ENCODE measurements around the gene TRIM62. TPM values are rescaled to one million over a fixed set of nuclear protein-coding genes. Genes with fewer than 3 reads are reported as not detected.

TRIM62 gene
- total and polyA plus RNA-seq, 2 experiments from 2014 or later = 2.9 to 18.9 TPM

DNA sequence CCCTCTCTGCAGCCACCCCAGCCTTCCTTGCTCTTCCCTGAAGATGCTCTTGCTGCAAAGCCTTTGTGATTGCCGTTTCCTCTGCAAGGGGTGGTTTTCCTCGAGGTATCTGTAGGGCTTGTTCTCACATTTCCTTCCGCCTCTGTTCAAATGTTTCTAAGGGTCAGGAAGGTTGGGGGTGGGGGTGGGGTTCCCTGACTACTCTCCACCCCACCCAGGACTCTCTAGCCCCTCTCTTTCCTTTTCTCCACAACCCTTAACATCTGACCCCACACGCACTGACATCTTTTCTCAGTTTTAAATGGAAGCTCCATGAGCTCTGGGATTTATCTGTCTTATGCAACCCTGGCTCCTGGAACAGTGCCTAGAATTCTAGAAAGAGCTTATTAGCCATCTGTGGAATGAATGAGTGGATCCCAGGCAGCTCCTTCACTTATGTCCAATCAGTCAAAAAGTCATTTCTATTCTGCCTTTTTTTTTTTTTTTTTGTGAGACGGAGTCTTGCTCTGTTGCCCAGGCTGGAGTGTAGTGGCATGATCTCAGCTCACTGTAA, 47.2 kb upstream of the TRIM62 start:
- Mint-ChIP-seq H3K27ac (no peak overlapping the region), H3K27me3 (ENCODE audit: insufficient read depth, low read depth, poor library complexity) (peaks cover 3% of the 10 kb centered on the region), H3K4me3 (no peak overlapping the region), H3K9me3 (peaks cover 9% of the 10 kb centered on the region), H3K36me3 (ENCODE audit: low read depth) (0 out of 3 replicates have a peak, but pooled peaks cover under 1% of the 10 kb centered on the region), H3K4me1 (peaks cover 6% of the 10 kb centered on the region)
- Histone ChIP-seq H4K20me1 (replicated peaks; ENCODE audit: insufficient read depth) (no peaks in the 10 kb centered on the region), H3K4me1 (ENCODE audit: insufficient read depth) (no peaks in the 10 kb centered on the region), H3F3A (replicated peaks; ENCODE audit: low read depth) (no peaks in the 10 kb centered on the region), H3K36me3 (ENCODE audit: insufficient read depth) (no peaks in the 10 kb centered on the region; the same call in 1 of the 2 replicates), H3K27ac (ENCODE audit: low read depth) (no peak overlapping the region), H3K27me3 (ENCODE audit: insufficient read depth) (no peaks in the 10 kb centered on the region), H3K79me2 (replicated peaks; ENCODE audit: insufficient read depth) (no peaks in the 10 kb centered on the region), H2AFZ (no peak overlapping the region), H3K4me3 (no peak overlapping the region), H3K4me2 (no peak overlapping the region), H3K9me2 (ENCODE audit: insufficient read depth) (no peaks in the 10 kb centered on the region)
- TF ChIP-seq CREB1 (CRISPR knock-in tag; IDR thresholded peaks at IDR 0.05; ENCODE audit: low read depth) (no peak), ZNF114 (CRISPR knock-in tag; IDR thresholded peaks at IDR 0.05) (no peak), ZNF331 (CRISPR knock-in tag; IDR thresholded peaks at IDR 0.05; ENCODE audit: low read depth) (no peak), NANOG (IDR thresholded peaks at IDR 0.05; ENCODE audit: borderline replicate concordance) (no peak), EZH2phosphoT487 (IDR thresholded peaks at IDR 0.05; ENCODE audit: unreplicated experiment) (no peak), EZH2 (IDR thresholded peaks at IDR 0.05; ENCODE audit: low read depth, unreplicated experiment) (no peak), STAT1 (IDR thresholded peaks at IDR 0.05; ENCODE audit: unreplicated experiment) (no peak), POLR2AphosphoS5 (IDR thresholded peaks at IDR 0.05; ENCODE audit: low read depth) (no peak), JUNB (IDR thresholded peaks at IDR 0.05; ENCODE audit: unreplicated experiment) (no peak)
- TF ChIP-seq, protein P1, sequence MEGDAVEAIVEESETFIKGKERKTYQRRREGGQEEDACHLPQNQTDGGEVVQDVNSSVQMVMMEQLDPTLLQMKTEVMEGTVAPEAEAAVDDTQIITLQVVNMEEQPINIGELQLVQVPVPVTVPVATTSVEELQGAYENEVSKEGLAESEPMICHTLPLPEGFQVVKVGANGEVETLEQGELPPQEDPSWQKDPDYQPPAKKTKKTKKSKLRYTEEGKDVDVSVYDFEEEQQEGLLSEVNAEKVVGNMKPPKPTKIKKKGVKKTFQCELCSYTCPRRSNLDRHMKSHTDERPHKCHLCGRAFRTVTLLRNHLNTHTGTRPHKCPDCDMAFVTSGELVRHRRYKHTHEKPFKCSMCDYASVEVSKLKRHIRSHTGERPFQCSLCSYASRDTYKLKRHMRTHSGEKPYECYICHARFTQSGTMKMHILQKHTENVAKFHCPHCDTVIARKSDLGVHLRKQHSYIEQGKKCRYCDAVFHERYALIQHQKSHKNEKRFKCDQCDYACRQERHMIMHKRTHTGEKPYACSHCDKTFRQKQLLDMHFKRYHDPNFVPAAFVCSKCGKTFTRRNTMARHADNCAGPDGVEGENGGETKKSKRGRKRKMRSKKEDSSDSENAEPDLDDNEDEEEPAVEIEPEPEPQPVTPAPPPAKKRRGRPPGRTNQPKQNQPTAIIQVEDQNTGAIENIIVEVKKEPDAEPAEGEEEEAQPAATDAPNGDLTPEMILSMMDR (conservative IDR thresholded peaks at IDR 0.05; ENCODE audit: low read depth in 2 of 2) = no peak
- TF ChIP-seq, protein P2, sequence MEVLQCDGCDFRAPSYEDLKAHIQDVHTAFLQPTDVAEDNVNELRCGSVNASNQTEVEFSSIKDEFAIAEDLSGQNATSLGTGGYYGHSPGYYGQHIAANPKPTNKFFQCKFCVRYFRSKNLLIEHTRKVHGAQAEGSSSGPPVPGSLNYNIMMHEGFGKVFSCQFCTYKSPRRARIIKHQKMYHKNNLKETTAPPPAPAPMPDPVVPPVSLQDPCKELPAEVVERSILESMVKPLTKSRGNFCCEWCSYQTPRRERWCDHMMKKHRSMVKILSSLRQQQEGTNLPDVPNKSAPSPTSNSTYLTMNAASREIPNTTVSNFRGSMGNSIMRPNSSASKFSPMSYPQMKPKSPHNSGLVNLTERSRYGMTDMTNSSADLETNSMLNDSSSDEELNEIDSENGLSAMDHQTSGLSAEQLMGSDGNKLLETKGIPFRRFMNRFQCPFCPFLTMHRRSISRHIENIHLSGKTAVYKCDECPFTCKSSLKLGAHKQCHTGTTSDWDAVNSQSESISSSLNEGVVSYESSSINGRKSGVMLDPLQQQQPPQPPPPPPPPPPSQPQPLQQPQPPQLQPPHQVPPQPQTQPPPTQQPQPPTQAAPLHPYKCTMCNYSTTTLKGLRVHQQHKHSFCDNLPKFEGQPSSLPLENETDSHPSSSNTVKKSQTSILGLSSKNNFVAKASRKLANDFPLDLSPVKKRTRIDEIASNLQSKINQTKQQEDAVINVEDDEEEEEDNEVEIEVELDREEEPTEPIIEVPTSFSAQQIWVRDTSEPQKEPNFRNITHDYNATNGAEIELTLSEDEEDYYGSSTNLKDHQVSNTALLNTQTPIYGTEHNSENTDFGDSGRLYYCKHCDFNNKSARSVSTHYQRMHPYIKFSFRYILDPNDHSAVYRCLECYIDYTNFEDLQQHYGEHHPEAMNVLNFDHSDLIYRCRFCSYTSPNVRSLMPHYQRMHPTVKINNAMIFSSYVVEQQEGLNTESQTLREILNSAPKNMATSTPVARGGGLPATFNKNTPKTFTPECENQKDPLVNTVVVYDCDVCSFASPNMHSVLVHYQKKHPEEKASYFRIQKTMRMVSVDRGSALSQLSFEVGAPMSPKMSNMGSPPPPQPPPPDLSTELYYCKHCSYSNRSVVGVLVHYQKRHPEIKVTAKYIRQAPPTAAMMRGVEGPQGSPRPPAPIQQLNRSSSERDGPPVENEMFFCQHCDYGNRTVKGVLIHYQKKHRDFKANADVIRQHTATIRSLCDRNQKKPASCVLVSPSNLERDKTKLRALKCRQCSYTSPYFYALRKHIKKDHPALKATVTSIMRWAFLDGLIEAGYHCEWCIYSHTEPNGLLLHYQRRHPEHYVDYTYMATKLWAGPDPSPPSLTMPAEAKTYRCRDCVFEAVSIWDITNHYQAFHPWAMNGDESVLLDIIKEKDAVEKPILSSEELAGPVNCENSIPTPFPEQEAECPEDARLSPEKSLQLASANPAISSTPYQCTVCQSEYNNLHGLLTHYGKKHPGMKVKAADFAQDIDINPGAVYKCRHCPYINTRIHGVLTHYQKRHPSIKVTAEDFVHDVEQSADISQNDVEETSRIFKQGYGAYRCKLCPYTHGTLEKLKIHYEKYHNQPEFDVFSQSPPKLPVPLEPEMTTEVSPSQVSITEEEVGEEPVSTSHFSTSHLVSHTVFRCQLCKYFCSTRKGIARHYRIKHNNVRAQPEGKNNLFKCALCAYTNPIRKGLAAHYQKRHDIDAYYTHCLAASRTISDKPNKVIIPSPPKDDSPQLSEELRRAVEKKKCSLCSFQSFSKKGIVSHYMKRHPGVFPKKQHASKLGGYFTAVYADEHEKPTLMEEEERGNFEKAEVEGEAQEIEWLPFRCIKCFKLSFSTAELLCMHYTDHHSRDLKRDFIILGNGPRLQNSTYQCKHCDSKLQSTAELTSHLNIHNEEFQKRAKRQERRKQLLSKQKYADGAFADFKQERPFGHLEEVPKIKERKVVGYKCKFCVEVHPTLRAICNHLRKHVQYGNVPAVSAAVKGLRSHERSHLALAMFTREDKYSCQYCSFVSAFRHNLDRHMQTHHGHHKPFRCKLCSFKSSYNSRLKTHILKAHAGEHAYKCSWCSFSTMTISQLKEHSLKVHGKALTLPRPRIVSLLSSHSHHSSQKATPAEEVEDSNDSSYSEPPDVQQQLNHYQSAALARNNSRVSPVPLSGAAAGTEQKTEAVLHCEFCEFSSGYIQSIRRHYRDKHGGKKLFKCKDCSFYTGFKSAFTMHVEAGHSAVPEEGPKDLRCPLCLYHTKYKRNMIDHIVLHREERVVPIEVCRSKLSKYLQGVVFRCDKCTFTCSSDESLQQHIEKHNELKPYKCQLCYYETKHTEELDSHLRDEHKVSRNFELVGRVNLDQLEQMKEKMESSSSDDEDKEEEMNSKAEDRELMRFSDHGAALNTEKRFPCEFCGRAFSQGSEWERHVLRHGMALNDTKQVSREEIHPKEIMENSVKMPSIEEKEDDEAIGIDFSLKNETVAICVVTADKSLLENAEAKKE (CRISPR knock-in tag; IDR thresholded peaks at IDR 0.05) = no peak
- TF ChIP-seq, protein P3, sequence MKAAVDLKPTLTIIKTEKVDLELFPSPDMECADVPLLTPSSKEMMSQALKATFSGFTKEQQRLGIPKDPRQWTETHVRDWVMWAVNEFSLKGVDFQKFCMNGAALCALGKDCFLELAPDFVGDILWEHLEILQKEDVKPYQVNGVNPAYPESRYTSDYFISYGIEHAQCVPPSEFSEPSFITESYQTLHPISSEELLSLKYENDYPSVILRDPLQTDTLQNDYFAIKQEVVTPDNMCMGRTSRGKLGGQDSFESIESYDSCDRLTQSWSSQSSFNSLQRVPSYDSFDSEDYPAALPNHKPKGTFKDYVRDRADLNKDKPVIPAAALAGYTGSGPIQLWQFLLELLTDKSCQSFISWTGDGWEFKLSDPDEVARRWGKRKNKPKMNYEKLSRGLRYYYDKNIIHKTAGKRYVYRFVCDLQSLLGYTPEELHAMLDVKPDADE (IDR thresholded peaks at IDR 0.05) = no peak
- TF ChIP-seq, protein P4, sequence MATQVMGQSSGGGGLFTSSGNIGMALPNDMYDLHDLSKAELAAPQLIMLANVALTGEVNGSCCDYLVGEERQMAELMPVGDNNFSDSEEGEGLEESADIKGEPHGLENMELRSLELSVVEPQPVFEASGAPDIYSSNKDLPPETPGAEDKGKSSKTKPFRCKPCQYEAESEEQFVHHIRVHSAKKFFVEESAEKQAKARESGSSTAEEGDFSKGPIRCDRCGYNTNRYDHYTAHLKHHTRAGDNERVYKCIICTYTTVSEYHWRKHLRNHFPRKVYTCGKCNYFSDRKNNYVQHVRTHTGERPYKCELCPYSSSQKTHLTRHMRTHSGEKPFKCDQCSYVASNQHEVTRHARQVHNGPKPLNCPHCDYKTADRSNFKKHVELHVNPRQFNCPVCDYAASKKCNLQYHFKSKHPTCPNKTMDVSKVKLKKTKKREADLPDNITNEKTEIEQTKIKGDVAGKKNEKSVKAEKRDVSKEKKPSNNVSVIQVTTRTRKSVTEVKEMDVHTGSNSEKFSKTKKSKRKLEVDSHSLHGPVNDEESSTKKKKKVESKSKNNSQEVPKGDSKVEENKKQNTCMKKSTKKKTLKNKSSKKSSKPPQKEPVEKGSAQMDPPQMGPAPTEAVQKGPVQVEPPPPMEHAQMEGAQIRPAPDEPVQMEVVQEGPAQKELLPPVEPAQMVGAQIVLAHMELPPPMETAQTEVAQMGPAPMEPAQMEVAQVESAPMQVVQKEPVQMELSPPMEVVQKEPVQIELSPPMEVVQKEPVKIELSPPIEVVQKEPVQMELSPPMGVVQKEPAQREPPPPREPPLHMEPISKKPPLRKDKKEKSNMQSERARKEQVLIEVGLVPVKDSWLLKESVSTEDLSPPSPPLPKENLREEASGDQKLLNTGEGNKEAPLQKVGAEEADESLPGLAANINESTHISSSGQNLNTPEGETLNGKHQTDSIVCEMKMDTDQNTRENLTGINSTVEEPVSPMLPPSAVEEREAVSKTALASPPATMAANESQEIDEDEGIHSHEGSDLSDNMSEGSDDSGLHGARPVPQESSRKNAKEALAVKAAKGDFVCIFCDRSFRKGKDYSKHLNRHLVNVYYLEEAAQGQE (IDR thresholded peaks at IDR 0.05; ENCODE audit: unreplicated experiment) = no peak
- no peak for DNase-seq (ENCODE audit: low spot score)
- no peak for ATAC-seq

Measured in GM23338 (cell line).